D721Med (cell line): ENCODE results near the gene CAB39L.

Source experiments
- DNase-seq: peaks from one replicate; pipeline ENCODE4 v3.0.0; 2011; ENCODE audit warnings: low spot score; ENCODE audit not compliant: insufficient read length
- FAIRE-seq: peaks from 2 replicates; lab custom pipeline; 2011; peaks lifted over from hg19 to GRCh38; lab: Jason Lieb, UNC
- TF ChIP-seq, protein P1 (sequence below): IDR thresholded peaks from 2 replicates; pipeline ENCODE4 v1.5.1; 2012; ENCODE audit warnings: mild to moderate bottlenecking, control low read depth; ENCODE audit not compliant: insufficient read depth; ENCODE audit errors: missing control alignments

CAB39L gene

DNA sequence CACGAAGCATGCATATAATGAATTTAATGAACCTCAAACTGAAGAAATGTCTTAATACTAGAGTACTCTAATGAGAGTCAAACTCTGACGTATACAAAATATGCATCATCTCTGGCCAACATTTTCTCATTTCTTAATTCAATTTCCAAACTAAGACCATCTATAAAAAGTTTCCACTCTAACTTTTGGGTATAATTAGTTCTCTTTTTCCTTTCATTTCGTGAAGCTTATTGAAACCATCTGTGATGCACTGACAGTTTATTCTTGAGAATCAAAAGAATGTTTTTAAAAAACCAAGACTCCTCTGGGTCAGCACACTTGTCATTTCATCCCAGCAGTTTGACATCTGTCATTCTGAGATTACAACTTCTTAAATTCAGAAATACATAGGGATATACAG is 90.0 kb downstream of the CAB39L start:
- DNase-seq (no peak), FAIRE-seq (no peak)
- TF ChIP-seq, protein P1, sequence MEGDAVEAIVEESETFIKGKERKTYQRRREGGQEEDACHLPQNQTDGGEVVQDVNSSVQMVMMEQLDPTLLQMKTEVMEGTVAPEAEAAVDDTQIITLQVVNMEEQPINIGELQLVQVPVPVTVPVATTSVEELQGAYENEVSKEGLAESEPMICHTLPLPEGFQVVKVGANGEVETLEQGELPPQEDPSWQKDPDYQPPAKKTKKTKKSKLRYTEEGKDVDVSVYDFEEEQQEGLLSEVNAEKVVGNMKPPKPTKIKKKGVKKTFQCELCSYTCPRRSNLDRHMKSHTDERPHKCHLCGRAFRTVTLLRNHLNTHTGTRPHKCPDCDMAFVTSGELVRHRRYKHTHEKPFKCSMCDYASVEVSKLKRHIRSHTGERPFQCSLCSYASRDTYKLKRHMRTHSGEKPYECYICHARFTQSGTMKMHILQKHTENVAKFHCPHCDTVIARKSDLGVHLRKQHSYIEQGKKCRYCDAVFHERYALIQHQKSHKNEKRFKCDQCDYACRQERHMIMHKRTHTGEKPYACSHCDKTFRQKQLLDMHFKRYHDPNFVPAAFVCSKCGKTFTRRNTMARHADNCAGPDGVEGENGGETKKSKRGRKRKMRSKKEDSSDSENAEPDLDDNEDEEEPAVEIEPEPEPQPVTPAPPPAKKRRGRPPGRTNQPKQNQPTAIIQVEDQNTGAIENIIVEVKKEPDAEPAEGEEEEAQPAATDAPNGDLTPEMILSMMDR = no peak

DNA sequence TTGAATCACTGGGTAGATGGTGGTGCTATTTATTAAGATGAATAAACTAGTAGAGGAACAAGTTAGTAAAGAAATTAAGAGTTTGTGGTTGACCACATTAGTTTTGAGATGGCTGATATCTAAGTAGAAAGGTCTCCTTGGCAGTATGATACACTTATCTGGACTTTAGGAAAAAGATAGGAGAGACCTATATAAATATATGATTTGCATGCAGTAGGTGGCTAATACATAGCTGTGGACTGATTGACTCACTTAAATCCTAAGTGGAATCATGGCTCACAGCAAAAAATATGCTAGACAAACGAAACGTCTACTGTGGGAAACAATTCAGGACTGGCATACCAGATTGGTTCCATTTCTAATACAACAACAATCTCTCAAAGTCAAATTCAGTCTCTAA is 92.0 kb downstream of the CAB39L start:
- TF ChIP-seq, protein P1 = no peak
- no peak for DNase-seq
- FAIRE-seq = no peak

DNA sequence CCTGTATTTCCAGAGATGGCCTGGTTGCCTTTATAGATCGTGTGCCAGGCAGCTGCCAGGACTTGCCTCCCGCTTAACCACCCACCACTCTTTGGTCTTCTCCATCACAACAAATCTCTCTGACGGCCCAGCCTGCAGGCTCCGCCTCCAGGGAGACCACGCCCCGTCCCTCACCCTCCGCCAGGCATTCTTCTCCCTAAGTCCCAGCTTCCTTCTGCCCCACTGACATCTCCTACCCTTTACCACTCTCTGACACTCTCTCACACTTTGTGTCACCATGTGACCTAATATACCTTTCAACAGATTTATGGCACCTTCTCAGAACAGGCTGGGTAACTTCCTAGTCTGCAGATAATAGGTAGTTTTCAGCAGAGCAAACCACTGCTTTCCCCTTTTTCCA is 95.1 kb downstream of the CAB39L start:
- FAIRE-seq (no peak), DNase-seq (no peak)
- TF ChIP-seq, protein P1 = no peak

DNA sequence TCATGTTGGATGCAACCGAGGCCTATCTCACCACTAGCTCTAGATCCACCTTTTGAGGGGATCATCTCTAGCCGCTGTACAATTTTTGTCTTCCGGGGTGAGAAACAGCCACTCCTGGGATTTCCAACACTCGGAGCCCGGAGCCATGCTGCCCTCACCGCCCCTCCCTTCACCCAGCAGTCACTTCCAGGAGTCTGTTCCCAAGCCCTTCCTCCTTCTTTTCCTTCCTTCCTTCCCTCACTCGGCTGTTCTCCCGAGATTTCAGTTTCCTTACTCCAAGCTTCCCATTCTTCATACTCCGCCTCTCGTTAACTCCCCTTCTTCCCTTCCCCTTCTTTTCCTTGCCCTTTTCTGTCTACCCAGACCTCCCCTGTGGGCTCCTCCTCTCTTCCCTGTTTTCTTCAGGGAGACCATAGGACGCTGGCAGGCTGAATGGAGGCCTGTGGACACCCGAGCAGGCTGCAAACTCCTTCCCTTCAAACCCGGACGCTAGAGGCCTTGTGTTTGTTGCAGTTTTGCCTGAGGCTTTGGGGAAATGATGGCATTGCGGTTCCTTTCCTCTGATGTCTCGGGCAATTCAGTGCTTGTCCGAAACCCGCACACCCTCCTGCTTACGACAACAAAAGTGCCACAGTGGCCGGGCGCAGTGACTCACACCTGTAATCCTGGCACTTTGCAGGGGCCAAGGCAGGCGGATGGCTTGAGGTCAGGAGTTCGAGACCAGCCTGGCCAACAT is 96.0 kb downstream of the CAB39L start:
- no peak for FAIRE-seq
- TF ChIP-seq, protein P1 = no peak
- DNase-seq = no peak

DNA sequence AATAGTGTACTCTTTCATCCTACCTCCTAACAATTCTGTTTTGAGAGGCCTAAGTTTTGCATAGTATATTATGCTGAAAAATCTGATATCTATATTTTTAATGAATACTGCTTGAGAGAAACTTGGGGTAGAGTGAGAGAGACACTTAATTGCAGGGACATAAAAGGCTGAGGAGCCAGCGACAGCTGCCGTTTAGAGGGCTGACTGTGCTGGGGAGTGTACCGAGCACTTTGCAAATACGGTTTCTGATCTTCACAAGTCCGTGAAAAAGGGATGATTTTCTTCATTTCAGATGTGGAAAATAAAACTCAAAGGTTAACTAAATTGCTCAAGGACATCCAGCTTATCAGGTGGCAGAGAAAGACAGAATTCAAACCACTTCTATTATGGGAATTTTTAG is 97.4 kb downstream of the CAB39L start:
- TF ChIP-seq, protein P1 = no peak
- DNase-seq (no peak), FAIRE-seq (no peak)

DNA sequence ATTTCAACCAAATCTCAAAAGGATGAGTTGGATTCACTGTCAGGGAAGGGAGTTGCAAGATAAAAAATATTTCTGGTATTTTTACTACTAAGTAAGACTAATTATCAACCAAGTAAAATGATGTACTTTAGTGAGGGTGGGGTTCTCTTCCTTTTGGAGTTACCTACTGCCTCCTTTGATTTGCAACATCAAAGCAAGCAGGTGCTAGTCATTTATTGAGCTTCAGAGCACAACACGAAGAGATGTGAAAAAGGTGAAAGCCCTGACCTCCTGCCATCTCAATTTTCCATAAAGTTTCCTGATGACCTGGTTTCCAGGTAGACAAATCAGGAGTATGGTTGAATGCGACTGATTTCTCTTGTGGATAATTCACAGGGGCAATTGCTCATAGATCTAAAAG is 100.1 kb downstream of the CAB39L start:
- TF ChIP-seq, protein P1 = no peak
- DNase-seq (no peak), FAIRE-seq (no peak)

DNA sequence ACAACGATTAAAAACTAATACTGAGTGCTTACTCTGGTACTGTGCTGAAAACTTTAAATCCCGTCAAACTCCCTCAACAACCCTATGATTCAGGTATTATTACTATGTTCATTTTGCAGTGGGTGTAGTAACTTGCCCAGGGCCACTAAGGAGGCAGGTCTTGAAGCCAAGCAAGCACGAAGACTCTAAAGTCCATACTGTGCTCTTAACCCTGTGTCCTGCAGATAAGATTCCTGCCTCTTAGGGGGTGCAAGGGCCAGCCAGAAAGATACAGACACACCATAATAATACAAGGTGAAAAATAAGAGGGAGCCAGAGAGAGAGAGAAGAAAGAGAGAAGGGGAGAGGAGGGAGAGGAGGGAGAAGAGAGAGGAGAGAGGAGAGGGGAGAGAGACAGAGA is 100.6 kb downstream of the CAB39L start:
- DNase-seq (no peak), FAIRE-seq (no peak)
- TF ChIP-seq, protein P1 = no peak
